Activated T-cell treated with anti-CD3 and anti-CD28 coated beads, Interleukin-2, amount 50 U/mL, for 4 hours (primary cell): Measurements from ENCODE around the gene TMEM250. TPM values are rescaled to one million over a fixed set of nuclear protein-coding genes. Genes with fewer than 3 reads are reported as not detected.

Experiments
- ATAC-seq, 2 donors: fragments of 200-7000 bp; cut with Tn5 transposase; one replicate each; pipeline ENCODE4 v1.10.0; 2021
- DNase-seq: peaks from one replicate; pipeline ENCODE4 v3.0.0-alpha.2; 2020
- H3K27me3 Mint-ChIP-seq: one replicate; pipeline ENCODE4 v1.8.0; 2021; ENCODE audit warnings: low read depth, mixed read lengths
- H3K36me3 Mint-ChIP-seq: one replicate; pipeline ENCODE4 v1.8.0; 2022; ENCODE audit warnings: mixed read lengths; ENCODE audit not compliant: insufficient read depth
- H3K4me1 Mint-ChIP-seq: one replicate; pipeline ENCODE4 v1.8.0; 2021; ENCODE audit warnings: low read depth, mixed read lengths
- H3K4me3 Mint-ChIP-seq: one replicate; pipeline ENCODE4 v1.8.0; 2021; ENCODE audit warnings: mild to moderate bottlenecking, moderate library complexity, mixed read lengths
- H3K9me3 Mint-ChIP-seq: one replicate; pipeline ENCODE4 v1.8.0; 2021; ENCODE audit warnings: mixed read lengths
- total RNA-seq, 3 donors: library from RNA; stranded (reverse); gene quantifications; one replicate each; pipeline ENCODE4 v1.2.1, GENCODE V29; 2021

The TMEM250 gene
- total RNA-seq = 10 to 100 TPM; 46.3 to 47.4 (median 46.5) TPM

GRCh38 chr9:136118320-136119060 lies at the start of gene TMEM250:
TMEM250 (minus strand) TSS chr9:136118875; CDS start chr9:136116900, 1,975 bp downstream.
- H3K4me1 Mint-ChIP-seq = peaks cover 20% of the 10 kb centered on the region
- peak; percentile 92 to 93 for ATAC-seq

GRCh38 chr9:136163248-136163850 lies 44.7 kb upstream of the TMEM250 start:
- DNase-seq = no peak

More at GRCh38 chr9:136118320-136119060, at the start of gene TMEM250:
- Mint-ChIP-seq H3K9me3 (no peaks in the 10 kb centered on the region), H3K36me3 (no peaks in the 10 kb centered on the region), H3K27me3 (no peaks in the 10 kb centered on the region), H3K4me3 (peak within 1 kb of the TSS; percentile 82)
- DNase-seq = peak; percentile 96

GRCh38 chr9:136160995-136161610 lies 42.4 kb upstream of the TMEM250 start:
- no peak for ATAC-seq
- H3K36me3 Mint-ChIP-seq = peaks cover 2% of the 10 kb centered on the region
- peaks cover 4% of the 10 kb centered on the region for H3K9me3 Mint-ChIP-seq
- H3K4me3 Mint-ChIP-seq = no peak overlapping the region
- H3K27me3 Mint-ChIP-seq = peaks cover 7% of the 10 kb centered on the region
- DNase-seq = no peak
- H3K4me1 Mint-ChIP-seq = no peaks in the 10 kb centered on the region

More at GRCh38 chr9:136163248-136163850, 44.7 kb upstream of the TMEM250 start:
- Mint-ChIP-seq H3K4me3 (no peak overlapping the region), H3K4me1 (no peaks in the 10 kb centered on the region), H3K36me3 (peaks cover 2% of the 10 kb centered on the region), H3K27me3 (peaks cover 6% of the 10 kb centered on the region), H3K9me3 (peaks cover 4% of the 10 kb centered on the region)
- no peak for ATAC-seq

- ATAC-seq (no peak), DNase-seq (no peak)
- Mint-ChIP-seq H3K27me3 (peaks cover 7% of the 10 kb centered on the region), H3K4me3 (no peak overlapping the region), H3K4me1 (no peaks in the 10 kb centered on the region), H3K36me3 (peaks cover 2% of the 10 kb centered on the region), H3K9me3 (peaks cover 4% of the 10 kb centered on the region)
Measured at GRCh38 chr9:136160381-136160841, 41.7 kb upstream of the TMEM250 start.

GRCh38 chr9:136159851-136160250 lies 41.2 kb upstream of the TMEM250 start:
- ATAC-seq = no peak
- no peak for DNase-seq
- H3K9me3 Mint-ChIP-seq = peaks cover 4% of the 10 kb centered on the region
- H3K4me1 Mint-ChIP-seq = no peaks in the 10 kb centered on the region
- H3K4me3 Mint-ChIP-seq = no peak overlapping the region
- H3K36me3 Mint-ChIP-seq = peaks cover 2% of the 10 kb centered on the region
- H3K27me3 Mint-ChIP-seq = peaks cover 7% of the 10 kb centered on the region

- Mint-ChIP-seq H3K4me1 (no peaks in the 10 kb centered on the region), H3K4me3 (no peak overlapping the region), H3K27me3 (peaks cover 7% of the 10 kb centered on the region), H3K9me3 (no peaks in the 10 kb centered on the region), H3K36me3 (no peaks in the 10 kb centered on the region)
- ATAC-seq = no peak
- DNase-seq = no peak
Measured at GRCh38 chr9:136157477-136158265, 39.0 kb upstream of the TMEM250 start.

GRCh38 chr9:136156209-136157120 lies 37.8 kb upstream of the TMEM250 start:
- no peak for DNase-seq
- no peaks in the 10 kb centered on the region for H3K9me3 Mint-ChIP-seq
- H3K4me3 Mint-ChIP-seq = no peak overlapping the region
- H3K4me1 Mint-ChIP-seq = no peaks in the 10 kb centered on the region
- H3K27me3 Mint-ChIP-seq = peaks cover 7% of the 10 kb centered on the region
- no peak for ATAC-seq
- H3K36me3 Mint-ChIP-seq = no peaks in the 10 kb centered on the region

GRCh38 chr9:136155576-136155975 lies 36.9 kb upstream of the TMEM250 start:
- Mint-ChIP-seq H3K36me3 (no peaks in the 10 kb centered on the region), H3K27me3 (peaks cover 6% of the 10 kb centered on the region), H3K4me3 (no peak overlapping the region), H3K9me3 (no peaks in the 10 kb centered on the region), H3K4me1 (no peaks in the 10 kb centered on the region)
- no peak for ATAC-seq
- no peak for DNase-seq

GRCh38 chr9:136154943-136155342 lies 36.3 kb upstream of the TMEM250 start:
- H3K9me3 Mint-ChIP-seq = no peaks in the 10 kb centered on the region
- no peak overlapping the region for H3K4me3 Mint-ChIP-seq
- H3K36me3 Mint-ChIP-seq = no peaks in the 10 kb centered on the region
- H3K4me1 Mint-ChIP-seq = no peaks in the 10 kb centered on the region
- peaks cover 3% of the 10 kb centered on the region for H3K27me3 Mint-ChIP-seq
- DNase-seq = no peak
- no peak for ATAC-seq

GRCh38 chr9:136153381-136154065 lies 34.8 kb upstream of the TMEM250 start:
- H3K4me1 Mint-ChIP-seq = no peaks in the 10 kb centered on the region
- DNase-seq (no peak), ATAC-seq (no peak)
- no peaks in the 10 kb centered on the region for H3K36me3 Mint-ChIP-seq
- H3K9me3 Mint-ChIP-seq = no peaks in the 10 kb centered on the region
- H3K27me3 Mint-ChIP-seq = peaks cover 3% of the 10 kb centered on the region
- H3K4me3 Mint-ChIP-seq = no peak overlapping the region

GRCh38 chr9:136152931-136153330 lies 34.3 kb upstream of the TMEM250 start:
- Mint-ChIP-seq H3K4me3 (no peak overlapping the region), H3K4me1 (no peaks in the 10 kb centered on the region)
- no peak for ATAC-seq

GRCh38 chr9:136152543-136152866 lies 33.8 kb upstream of the TMEM250 start:
- H3K4me1 Mint-ChIP-seq = no peaks in the 10 kb centered on the region
- no peak overlapping the region for H3K4me3 Mint-ChIP-seq
- ATAC-seq (no peak), DNase-seq (no peak)
- peaks cover 2% of the 10 kb centered on the region for H3K27me3 Mint-ChIP-seq
- no peaks in the 10 kb centered on the region for H3K9me3 Mint-ChIP-seq
- no peaks in the 10 kb centered on the region for H3K36me3 Mint-ChIP-seq

More at GRCh38 chr9:136152931-136153330, 34.3 kb upstream of the TMEM250 start:
- Mint-ChIP-seq H3K27me3 (peaks cover 3% of the 10 kb centered on the region), H3K9me3 (no peaks in the 10 kb centered on the region), H3K36me3 (no peaks in the 10 kb centered on the region)
- DNase-seq = no peak
